Activated T-helper 1 cell treated with Interleukin-2 at 50 U/mL for 16 hours (primary cell): Measurements from ENCODE around the gene PCDHGB4.
"Not testable (repeated sequence)": the region's sequence is repeated elsewhere in the genome, so short reads cannot be mapped to it uniquely, and the experiment has no call there.

ENCODE experiments used
- DNase-seq: peaks from one replicate; pipeline ENCODE4 v3.0.0-alpha.2; 2020; ENCODE audit warnings: low read depth

The PCDHGB4 gene

DNA sequence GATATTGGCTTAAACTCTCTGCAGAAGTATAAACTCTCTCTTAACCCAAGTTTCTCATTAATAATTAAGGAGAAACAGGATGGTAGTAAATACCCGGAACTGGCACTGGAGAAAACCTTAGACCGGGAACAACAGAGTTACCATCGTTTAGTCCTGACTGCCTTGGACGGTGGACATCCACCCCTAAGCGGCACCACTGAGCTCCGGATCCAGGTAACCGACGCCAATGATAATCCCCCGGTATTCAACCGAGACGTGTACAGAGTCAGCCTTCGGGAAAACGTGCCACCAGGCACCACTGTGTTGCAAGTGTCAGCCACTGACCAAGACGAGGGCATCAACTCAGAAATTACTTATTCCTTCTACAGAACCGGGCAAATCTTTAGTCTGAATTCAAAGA is 11.1 kb downstream of the PCDHGB4 start:
- no peak for DNase-seq

DNA sequence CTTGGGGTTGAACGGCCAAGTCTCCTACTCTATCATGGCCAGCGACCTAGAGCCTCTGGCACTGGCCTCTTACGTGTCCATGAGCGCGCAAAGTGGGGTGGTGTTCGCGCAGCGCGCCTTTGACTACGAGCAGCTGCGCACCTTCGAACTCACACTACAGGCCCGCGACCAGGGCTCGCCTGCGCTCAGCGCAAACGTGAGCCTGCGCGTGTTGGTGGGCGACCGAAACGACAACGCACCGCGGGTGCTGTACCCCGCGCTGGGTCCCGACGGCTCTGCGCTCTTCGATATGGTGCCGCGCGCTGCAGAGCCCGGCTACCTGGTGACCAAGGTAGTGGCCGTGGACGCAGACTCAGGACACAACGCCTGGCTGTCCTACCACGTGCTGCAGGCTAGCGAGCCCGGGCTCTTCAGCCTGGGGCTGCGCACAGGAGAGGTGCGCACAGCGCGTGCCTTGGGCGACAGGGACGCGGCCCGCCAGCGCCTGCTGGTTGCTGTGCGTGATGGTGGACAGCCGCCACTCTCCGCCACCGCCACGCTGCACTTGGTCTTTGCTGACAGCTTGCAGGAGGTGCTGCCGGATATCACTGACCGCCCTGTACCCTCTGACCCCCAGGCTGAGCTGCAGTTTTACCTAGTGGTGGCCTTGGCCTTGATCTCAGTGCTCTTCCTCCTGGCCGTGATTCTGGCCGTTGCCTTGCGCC is 12.2 kb downstream of the PCDHGB4 start:
- DNase-seq: no peak

DNA sequence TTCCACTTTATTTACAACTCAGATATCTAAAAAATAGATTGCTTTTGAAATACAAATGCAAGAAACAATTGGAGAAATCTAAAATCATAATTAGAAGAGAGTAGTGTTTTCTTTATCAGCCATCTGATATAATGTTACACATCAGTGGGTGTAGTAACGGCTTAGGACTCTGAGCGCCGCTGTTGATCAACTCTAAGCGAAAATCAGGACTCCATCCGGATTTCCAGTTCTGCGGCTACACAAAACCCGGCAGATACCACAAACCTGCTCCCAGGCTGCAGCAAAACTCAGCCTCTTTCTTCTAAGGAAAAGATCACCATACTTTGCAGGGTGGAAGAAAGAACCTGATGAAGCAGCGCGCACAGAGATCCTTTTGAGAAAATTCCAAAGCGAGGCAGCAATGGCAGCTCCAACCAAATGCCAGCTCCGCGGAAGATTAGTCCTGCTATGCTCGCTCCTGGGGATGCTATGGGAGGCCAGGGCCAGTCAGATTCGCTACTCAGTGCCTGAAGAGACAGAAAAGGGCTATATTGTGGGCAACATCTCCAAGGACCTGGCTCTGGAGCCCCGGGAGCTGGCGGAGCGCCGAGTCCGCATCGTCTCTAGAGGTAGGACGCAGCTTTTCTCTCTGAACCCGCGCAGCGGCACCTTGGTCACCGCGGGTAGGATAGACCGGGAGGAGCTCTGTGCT is 15.2 kb downstream of the PCDHGB4 start, which contains the start of gene PCDHGA9:
Gene PCDHGA9 (plus strand): TSS at position 226 of the 691 bp plus-strand sequence. CDS start 175 bp downstream, at position 401.
- DNase-seq: no peak

DNA sequence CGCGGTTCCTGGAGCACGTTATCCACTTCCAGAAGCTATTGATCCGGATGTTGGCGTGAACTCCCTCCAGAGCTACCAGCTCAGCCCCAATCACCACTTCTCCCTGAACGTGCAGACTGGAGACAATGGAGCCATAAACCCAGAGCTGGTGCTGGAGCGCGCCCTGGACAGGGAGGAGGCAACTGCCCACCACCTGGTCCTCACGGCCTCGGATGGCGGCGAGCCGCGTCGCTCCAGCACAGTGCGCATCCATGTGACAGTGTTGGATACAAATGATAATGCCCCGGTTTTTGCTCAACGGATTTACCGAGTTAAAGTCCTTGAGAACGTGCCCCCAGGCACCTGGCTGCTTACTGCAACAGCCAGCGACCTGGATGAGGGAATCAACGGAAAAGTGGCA is 15.9 kb downstream of the PCDHGB4 start:
- no peak for DNase-seq

DNA sequence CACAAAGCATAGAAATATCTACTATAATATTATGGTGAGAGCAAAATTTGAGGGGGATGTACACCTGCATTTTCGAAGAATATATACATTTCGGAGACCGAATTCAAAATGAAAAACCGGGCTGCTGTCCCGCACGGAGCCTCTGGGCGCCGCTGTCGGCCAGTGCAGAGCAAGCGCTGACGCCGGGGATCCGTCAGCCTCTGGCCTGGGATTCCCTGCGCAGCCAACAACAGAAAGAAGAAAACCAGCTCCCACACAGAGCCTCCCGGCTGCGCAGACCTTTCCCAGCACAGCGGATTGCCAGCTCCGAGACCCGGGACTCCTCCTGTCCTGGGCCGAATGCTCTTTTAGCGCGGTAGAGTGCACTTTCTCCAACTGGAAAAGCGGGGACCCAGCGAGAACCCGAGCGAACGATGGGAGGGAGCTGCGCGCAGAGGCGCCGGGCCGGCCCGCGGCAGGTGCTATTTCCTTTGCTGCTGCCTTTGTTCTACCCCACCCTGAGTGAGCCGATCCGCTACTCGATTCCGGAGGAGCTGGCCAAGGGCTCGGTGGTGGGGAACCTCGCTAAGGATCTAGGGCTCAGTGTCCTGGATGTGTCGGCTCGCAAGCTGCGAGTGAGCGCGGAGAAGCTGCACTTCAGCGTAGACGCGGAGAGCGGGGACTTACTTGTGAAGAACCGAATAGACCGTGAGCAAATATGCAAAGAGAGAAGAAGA is 20.4 kb downstream of the PCDHGB4 start, which contains the start of gene PCDHGB6:
Gene PCDHGB6 (plus strand): TSS at position 232 of the 716 bp plus-strand sequence. CDS start 182 bp downstream, at position 414.
- DNase-seq: not testable (repeated sequence)

DNA sequence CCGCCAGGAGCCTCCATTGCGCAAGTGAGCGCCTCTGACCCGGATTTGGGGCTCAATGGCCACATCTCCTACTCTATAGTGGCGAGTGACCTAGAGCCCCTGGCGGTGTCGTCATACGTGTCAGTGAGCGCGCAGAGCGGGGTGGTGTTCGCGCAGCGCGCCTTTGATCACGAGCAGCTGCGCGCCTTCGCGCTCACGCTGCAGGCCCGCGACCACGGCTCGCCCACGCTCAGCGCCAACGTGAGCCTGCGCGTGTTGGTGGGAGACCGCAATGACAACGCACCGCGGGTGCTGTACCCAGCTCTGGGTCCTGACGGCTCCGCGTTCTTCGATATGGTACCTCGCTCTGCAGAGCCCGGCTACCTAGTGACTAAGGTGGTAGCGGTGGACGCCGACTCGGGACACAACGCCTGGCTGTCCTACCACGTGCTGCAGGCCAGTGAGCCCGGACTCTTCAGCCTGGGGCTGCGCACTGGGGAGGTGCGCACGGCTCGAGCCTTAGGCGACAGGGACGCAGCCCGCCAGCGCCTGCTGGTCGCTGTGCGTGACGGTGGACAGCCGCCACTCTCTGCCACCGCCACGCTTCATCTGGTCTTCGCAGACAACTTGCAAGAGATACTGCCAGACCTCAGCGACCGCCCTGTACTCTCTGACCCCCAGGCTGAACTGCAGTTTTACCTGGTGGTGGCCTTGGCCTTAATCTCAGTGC is 22.3 kb downstream of the PCDHGB4 start:
- no peak for DNase-seq

DNA sequence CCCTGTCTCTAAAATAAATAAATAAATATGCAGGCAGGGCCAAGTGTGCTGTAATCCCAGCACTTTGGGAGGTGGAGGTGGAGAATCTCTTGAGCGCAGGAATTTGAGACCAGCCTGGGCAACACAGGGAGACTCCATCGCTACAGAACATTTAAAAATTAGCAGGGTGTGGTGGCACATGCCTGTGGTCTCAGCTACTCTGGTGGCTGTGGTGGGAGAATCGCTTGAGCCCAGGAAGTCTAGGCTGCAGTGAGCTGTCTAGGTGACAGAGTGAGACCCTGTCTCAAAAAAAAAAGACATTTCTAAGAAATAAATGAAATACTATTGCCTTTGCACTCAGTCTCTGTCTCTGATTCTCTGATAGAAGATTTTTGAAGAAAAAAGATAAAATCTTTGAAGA is 24.1 kb downstream of the PCDHGB4 start:
- DNase-seq: no peak

DNA sequence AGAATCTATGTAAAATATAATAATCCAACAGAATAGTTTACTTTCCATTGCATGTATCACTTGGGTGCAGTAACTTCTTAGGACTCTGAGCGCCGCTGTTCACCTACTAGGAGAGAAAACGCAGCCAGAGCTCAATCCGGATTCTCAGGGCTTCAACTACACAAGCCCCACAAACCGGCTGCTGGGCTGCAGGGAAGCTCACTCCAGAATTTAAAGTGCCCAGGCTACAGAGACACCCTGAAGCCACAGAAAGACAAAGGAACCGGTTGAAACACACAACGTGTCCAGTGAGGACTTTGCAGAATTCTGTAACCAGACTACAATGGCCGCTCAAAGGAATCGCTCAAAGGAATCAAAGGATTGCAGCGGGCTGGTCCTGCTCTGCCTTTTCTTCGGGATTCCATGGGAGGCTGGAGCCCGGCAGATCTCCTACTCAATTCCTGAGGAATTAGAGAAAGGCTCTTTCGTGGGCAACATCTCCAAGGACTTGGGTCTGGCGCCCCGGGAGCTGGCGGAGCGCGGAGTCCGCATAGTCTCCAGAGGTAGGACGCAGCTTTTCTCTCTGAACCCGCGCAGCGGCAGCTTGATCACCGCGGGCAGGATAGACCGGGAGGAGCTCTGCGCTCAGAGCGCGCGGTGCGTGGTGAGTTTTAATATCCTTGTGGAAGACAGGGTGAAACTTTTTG is 25.5 kb downstream of the PCDHGB4 start, which contains the start of gene PCDHGA10:
Gene PCDHGA10 (plus strand): TSS at position 134 of the 686 bp plus-strand sequence. CDS start 189 bp downstream, at position 323.
- peak; percentile 21 for DNase-seq

DNA sequence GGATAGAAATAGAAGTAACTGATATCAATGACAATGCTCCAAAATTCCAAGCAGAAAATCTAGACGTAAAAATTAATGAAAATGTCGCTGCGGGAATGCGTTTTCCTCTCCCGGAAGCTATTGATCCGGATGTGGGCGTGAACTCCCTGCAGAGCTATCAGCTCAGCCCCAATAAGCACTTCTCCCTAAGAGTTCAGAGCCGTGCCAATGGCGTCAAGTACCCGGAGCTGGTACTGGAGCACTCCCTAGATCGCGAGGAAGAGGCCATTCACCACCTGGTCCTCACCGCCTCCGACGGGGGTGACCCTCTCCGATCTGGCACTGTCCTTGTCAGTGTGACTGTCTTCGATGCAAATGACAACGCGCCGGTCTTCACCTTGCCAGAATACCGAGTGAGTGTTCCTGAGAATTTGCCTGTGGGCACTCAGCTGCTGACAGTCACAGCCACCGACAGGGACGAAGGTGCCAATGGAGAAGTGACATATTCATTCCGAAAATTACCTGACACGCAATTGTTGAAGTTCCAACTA is 26.1 kb downstream of the PCDHGB4 start:
- no peak for DNase-seq

DNA sequence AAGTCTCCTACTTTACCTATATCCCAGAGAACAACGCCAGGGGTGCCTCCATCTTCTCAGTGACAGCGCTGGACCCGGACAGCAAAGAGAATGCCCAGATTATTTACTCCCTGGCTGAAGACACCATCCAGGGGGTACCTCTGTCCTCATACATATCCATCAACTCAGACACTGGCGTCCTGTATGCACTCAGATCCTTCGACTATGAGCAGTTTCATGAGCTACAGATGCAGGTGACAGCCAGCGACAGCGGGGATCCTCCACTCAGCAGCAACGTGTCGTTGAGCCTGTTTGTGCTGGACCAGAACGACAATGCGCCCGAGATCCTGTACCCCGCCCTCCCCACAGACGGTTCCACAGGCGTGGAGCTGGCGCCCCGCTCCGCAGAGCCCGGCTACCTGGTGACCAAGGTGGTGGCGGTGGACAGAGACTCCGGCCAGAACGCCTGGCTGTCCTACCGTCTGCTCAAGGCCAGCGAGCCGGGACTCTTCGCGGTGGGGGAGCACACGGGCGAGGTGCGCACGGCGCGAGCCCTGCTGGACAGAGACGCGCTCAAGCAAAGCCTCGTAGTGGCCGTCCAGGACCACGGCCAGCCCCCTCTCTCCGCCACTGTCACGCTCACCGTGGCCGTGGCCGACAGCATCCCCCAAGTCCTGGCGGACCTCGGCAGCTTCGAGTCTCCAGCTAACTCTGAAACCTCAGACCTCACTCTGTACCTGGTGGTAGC is 27.2 kb downstream of the PCDHGB4 start:
- DNase-seq: not testable (repeated sequence)

DNA sequence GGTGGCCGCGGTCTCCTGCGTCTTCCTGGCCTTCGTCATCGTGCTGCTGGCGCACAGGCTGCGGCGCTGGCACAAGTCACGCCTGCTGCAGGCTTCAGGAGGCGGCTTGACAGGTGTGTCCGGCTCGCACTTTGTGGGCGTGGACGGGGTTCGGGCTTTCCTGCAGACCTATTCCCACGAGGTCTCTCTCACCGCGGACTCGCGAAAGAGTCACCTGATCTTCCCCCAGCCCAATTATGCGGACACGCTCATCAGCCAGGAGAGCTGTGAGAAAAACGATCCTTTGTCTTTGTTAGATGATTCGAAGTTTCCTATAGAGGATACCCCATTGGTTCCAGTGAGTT is 27.7 kb downstream of the PCDHGB4 start:
- not testable (repeated sequence) for DNase-seq

DNA sequence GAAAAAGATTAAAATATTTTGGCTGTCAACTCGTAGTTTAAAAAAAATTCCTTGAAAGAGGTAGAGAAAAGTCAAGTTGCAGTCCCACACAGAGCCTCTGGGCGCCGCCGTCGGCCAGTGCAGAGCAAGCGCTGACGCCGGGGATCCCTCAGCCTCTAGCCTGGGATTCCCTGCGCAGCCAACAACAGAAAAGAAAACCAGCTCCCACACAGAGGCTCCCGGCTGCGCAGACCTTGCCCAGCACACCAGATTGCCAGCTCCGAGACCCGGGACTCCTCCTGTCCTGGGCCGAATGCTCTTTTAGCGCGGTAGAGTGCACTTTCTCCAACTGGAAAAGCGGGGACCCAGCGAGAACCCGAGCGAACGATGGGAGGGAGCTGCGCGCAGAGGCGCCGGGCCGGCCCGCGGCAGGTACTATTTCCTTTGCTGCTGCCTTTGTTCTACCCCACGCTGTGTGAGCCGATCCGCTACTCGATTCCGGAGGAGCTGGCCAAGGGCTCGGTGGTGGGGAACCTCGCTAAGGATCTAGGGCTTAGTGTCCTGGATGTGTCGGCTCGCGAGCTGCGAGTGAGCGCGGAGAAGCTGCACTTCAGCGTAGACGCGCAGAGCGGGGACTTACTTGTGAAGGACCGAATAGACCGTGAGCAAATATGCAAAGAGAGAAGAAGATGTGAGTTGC is 30.1 kb downstream of the PCDHGB4 start, which contains the start of gene PCDHGB7:
Gene PCDHGB7 (plus strand): TSS at position 184 of the 679 bp plus-strand sequence. CDS start 183 bp downstream, at position 367.
- DNase-seq: not testable (repeated sequence)

DNA sequence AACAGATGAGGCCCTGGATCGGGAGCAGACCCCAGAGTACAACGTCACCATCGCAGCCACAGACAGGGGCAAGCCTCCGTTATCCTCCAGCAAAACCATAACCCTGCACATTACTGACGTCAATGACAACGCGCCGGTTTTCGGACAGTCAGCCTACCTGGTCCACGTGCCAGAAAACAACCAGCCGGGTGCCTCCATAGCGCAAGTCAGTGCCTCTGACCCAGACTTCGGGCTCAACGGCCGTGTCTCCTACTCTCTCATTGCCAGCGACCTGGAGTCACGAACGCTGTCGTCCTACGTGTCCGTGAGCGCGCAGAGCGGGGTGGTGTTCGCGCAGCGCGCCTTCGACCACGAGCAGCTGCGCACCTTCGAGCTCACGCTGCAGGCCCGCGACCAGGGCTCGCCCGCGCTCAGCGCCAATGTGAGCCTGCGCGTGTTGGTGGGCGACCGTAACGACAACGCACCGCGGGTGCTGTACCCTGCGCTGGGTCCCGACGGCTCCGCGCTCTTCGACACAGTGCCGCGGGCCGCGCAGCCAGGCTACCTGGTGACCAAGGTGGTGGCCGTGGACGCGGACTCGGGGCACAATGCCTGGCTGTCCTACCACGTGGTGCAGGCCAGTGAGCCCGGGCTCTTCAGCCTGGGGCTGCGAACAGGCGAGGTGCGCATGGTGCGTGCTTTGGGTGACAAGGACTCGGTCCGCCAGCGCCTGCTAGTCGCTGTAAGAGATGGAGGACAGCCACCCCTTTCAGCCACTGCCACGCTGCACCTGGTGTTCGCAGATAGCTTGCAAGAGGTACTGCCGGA is 31.8 kb downstream of the PCDHGB4 start:
- no peak for DNase-seq

DNA sequence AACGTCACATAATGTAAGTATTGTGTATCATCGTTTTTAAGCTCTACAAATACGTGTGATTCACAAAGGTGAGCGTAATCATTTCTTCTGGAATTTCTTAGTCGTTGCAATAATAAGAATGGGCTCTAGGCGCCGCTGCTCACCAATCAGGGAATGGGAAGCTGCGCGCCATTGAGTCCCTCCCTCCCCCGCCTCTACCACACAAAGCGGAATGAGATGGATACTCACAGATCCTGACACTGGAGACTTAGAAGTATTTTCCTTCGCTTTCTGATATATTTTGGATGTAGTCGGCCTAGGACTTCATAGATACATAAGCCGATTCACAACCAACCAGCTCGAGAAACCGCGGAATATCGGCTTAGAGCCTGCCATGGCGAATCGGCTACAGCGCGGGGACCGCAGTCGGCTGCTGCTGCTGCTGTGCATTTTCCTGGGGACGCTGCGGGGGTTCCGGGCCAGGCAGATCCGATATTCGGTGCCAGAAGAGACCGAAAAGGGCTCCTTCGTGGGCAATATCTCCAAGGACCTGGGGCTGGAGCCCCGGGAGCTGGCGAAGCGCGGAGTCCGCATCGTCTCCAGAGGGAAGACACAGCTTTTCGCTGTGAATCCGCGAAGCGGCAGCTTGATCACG is 33.5 kb downstream of the PCDHGB4 start, which contains the start of gene PCDHGA11:
Gene PCDHGA11 (plus strand): TSS at position 197 of the 634 bp plus-strand sequence. CDS start 177 bp downstream, at position 374.
- DNase-seq: no peak

DNA sequence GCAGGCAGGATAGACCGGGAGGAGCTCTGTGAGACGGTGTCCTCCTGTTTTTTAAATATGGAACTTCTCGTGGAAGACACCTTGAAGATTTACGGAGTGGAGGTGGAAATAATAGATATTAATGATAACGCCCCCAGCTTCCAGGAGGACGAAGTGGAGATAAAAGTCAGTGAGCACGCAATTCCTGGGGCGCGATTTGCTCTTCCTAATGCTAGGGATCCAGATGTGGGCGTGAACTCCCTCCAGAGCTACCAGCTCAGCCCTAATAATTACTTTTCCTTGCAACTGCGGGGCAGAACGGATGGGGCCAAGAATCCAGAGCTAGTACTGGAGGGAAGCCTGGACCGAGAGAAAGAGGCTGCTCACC is 34.0 kb downstream of the PCDHGB4 start:
- no peak for DNase-seq

DNA sequence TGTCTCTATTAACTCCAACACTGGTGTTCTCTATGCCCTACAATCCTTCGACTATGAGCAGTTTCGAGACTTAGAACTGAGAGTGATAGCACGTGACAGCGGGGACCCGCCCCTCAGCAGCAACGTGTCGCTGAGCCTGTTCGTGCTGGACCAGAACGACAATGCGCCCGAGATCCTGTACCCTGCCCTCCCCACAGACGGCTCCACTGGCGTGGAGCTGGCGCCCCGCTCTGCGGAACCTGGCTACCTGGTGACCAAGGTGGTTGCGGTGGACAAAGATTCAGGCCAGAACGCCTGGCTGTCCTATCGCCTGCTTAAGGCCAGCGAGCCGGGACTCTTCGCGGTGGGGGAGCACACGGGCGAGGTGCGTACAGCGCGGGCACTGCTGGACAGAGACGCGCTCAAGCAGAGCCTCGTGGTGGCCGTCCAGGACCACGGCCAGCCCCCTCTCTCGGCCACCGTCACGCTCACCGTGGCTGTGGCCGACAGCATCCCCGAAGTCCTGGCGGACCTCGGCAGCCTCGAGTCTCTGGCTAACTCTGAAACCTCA is 35.3 kb downstream of the PCDHGB4 start:
- DNase-seq: no peak

DNA sequence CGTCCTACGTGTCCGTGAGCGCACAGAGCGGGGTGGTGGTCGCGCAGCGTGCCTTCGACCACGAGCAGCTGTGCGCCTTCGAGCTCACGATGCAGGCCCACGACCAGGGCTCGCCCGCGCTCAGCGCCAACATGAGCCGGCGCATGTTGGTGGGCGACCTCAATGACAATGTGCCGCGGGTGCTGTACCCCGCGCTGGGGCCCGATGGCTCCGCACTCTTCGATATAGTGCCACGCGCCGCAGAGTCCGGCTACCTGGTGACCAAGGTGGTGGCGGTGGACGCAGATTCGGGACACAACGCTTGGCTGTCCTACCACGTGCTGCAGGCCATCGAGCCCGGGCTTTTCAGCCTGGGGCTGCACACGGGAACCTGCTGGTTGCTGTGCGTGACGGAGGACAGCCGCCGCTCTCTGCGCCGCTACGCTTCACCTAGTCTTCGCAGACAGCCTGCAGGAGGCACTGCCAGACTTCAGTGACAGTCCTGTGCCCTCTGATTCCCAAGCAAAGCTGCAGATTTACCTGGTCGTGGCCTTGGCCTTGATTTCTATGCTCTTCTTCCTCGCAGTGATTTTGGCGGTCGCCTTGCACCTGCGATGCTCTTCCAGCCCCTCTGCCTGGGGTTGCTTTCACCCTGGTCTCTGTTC is 40.4 kb downstream of the PCDHGB4 start:
- DNase-seq: no peak
